Right lobe of liver (tissue), 6 donors: Measurements from ENCODE around the gene RAB14. TPM values are rescaled to one million over a fixed set of nuclear protein-coding genes. Genes with fewer than 3 reads are reported as not detected.
A peak's percentile ranks its signal among the peaks of the same experiment; 100 is the strongest.

ENCODE experiments used
- ATAC-seq, 4 donors: fragments of 200-7000 bp; cut with Tn5 transposase; one replicate each; pipeline ENCODE4 v1.9.1; 2020; ENCODE audit warnings: mild to moderate bottlenecking in 4 of 4, moderate library complexity in 4 of 4
- DNase-seq, 3 donors: peaks; one replicate each; pipeline ENCODE4 v3.0.0-alpha.2; 2020
- H3K27ac ChIP-seq, 3 donors: fragments of 200-600 bp; one replicate each; pipeline ENCODE4 v1.8.0; 2022
- H3K27me3 ChIP-seq, 2 donors: fragments of 200-600 bp; one replicate each; pipeline ENCODE4 v1.8.0; 2022
- H3K36me3 ChIP-seq, 4 donors: fragments of 200-600 bp; sonication (generic) in 1 of 4; one replicate each; pipeline versions ENCODE4 v1.5.1 to v1.8.0; 2017 to 2022; ENCODE audit warnings: control low read depth in 1 of 4
- H3K4me1 ChIP-seq, 4 donors: fragments of 200-600 bp; sonication (generic) in 1 of 4; one replicate each; pipeline versions ENCODE4 v1.5.1 to v1.8.0; 2017 to 2022; ENCODE audit warnings: control low read depth in 1 of 4
- H3K4me3 ChIP-seq, 3 donors: fragments of 200-600 bp; one replicate each; pipeline ENCODE4 v1.8.0; 2022
- H3K9me3 ChIP-seq, 4 donors: fragments of 200-600 bp; sonication (generic) in 1 of 4; one replicate each; pipeline versions ENCODE4 v1.5.1 to v1.8.0; 2017 to 2022; ENCODE audit warnings: control low read depth in 1 of 4
- POLR2A ChIP-seq: fragments of 450-650 bp; IDR thresholded peaks from one replicate; pipeline ENCODE4 v1.6.1; 2017; ENCODE audit warnings: antibody characterized with exemption, mild to moderate bottlenecking
- WGBS: methylation state at CpG from one replicate; pipeline ENCODE4 v1.1.6; 2018; ENCODE audit warnings: low coverage, low lambda C conversion rate; ENCODE audit not compliant: insufficient coverage; ENCODE audit errors: missing lambda C conversion rate; 5-methylcytosine and 5-hydroxymethylcytosine counted together
- intact Hi-C, 2 donors: fragments of 100-400 bp; cut with DNase I; formaldehyde crosslinking; loops; one replicate each; pipeline versions ENCODE4 v1.11.2 to v1.14.1; 2022
- total RNA-seq, 6 experiments: library from RNA; depleted of rRNA in 2 of 6; stranded (reverse); fragments of >200 nt in 2 of 6; fragmentation: NEBNext Ultra II Directional in 3 of 6; extraction: Animal tissue kit (Norgen Biotek cat#: 25700) in 3 of 6; gene quantifications; one replicate each; pipeline versions ENCODE4 v1.1.0 to v1.2.4, GENCODE V29; 2016 to 2023
- TF ChIP-seq, protein P1 (sequence below), 4 donors: fragments of 200-600 bp in 3 of 4; fragments of 450-650 bp in 1 of 4; IDR thresholded peaks; one replicate each; pipeline versions ENCODE4 v1.5.1 to v1.8.0; 2016 to 2022; ENCODE audit warnings: antibody characterized with exemption in 4 of 4, mild to moderate bottlenecking in 2 of 4
- donor health status: DM: no; HTN: yes; CAD: no.
- donor health status: DM: no; HTN: no; CAD: no.
- donor health status: DM: no; HTN: no; CAD: no.
- donor health status: DM: no; HTN: yes; CAD: no.
- donor health status: DM: no; HTN: yes; CAD: no.

The RAB14 gene
- total RNA-seq, 6 experiments from 2014 or later, result 29.0 to 65.1 (median 53.5) TPM

DNA sequence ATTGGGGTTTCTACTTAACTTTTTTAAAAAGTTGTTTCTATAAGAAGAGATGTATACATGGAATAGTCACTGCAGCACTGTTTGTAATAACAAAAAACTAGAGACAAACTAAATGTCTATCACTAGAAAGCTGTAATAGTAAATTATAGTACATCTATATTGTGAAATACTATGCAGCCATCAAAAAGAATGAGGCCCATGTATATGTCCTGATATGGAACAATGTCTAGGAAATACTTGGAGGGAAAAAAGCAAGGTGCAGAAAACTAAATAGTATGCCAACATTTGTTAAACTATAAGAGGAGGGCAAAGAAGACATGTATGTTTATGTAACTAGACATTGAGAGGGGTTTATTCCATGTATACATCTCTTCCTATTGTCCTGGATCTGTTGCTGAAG lies 2.9 kb upstream of the RAB14 start:
- H3K27me3 ChIP-seq, result no peaks in the 10 kb centered on the region
- DNase-seq, result no peak
- no peak for ATAC-seq
- H3K9me3 ChIP-seq, result no peaks in the 10 kb centered on the region
- no peak overlapping the region for H3K4me3 ChIP-seq
- TF ChIP-seq, protein P1, sequence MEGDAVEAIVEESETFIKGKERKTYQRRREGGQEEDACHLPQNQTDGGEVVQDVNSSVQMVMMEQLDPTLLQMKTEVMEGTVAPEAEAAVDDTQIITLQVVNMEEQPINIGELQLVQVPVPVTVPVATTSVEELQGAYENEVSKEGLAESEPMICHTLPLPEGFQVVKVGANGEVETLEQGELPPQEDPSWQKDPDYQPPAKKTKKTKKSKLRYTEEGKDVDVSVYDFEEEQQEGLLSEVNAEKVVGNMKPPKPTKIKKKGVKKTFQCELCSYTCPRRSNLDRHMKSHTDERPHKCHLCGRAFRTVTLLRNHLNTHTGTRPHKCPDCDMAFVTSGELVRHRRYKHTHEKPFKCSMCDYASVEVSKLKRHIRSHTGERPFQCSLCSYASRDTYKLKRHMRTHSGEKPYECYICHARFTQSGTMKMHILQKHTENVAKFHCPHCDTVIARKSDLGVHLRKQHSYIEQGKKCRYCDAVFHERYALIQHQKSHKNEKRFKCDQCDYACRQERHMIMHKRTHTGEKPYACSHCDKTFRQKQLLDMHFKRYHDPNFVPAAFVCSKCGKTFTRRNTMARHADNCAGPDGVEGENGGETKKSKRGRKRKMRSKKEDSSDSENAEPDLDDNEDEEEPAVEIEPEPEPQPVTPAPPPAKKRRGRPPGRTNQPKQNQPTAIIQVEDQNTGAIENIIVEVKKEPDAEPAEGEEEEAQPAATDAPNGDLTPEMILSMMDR (IDR thresholded peaks at IDR 0.05), result no peak
- no peak for TF ChIP-seq POLR2A
- H3K27ac ChIP-seq, result no peak overlapping the region
- no peaks in the 10 kb centered on the region for H3K36me3 ChIP-seq
- H3K4me1 ChIP-seq, result peaks cover 0 to 5% (median 0%) of the 10 kb centered on the region in 4 donors
- intact Hi-C loops, result no loop called here

DNA sequence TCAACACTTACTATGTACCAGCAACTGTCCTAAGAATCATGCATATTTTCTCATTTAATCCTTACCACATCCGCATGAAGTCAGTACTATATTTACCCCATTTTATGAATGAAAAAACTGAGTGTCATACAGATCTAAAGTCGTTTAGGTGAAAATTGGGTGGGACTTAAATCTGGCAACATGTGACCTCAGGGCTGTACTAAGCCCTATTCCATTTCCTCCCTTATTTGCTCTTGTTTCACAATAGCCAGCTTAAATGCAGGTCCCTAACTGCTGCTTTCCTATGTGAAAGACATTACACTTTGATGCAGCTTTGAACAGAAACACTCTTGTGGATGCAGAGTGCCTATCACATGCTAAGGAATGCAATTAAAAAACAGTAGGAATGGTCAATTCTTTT lies 2.5 kb upstream of the RAB14 start:
- Histone ChIP-seq H3K27me3 (no peaks in the 10 kb centered on the region), H3K36me3 (no peaks in the 10 kb centered on the region), H3K4me1 (peaks cover 0 to 5% (median 2%) of the 10 kb centered on the region in 4 donors), H3K27ac (no peak overlapping the region), H3K4me3 (no peak overlapping the region), H3K9me3 (no peaks in the 10 kb centered on the region)
- 52% methylated on average over 2 of the region's 2 CpGs for WGBS
- intact Hi-C loops, result no loop called here
- TF ChIP-seq, protein P1 (IDR thresholded peaks at IDR 0.05), result no peak
- TF ChIP-seq POLR2A, result no peak
- ATAC-seq (no peak), DNase-seq (no peak)

DNA sequence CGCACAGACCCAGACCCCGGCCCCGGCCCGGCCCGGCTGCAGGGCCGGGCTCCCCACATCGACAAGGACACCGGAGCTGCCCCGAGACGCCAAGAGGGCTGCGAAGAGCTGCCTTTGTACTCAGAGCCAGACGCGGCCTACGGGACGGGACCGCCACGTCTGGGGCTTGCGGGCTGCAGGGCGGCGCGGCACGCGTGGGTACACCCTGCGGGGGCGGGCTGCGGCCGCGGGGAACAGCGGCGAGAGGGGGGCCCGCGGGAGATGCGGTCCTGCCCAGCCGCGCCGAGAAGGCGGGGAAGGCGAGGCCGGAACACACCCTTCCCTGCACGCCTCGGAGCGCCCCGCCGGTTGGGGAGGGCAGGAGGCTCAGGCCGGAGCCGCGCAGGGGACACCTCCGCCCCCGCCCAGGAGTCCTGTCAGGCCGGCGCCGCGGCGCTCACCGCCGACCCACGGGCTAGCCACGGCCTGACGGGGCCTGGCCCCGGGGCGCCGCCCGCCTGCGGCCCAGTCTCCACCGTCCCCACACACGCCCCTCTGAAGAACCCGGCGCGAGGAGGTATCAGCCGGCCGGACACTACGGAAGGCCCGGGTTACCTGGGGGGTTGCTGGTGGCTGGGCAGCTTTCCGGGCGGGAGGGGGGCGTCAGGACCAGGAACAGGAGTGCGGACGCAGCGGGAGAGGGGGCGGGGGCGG lies 478 bp downstream of the RAB14 start:
- H3K27me3 ChIP-seq, result no peaks in the 10 kb centered on the region
- H3K4me3 ChIP-seq, result peak overlapping the region; percentile 67 to 82 (median 79)
- intact Hi-C loops, result no loop called here
- no peaks in the 10 kb centered on the region for H3K36me3 ChIP-seq
- peak overlapping the region; percentile 89 to 92 (median 91) for H3K27ac ChIP-seq
- no peak for TF ChIP-seq POLR2A
- TF ChIP-seq, protein P1 (IDR thresholded peaks at IDR 0.05), result no peak
- peaks cover 0 to 32% (median 8%) of the 10 kb centered on the region in 4 donors for H3K4me1 ChIP-seq
- WGBS, result 0% methylated on average over 3 of the region's 81 CpGs
- ATAC-seq, result peak; percentile 35 to 58 (median 46)
- H3K9me3 ChIP-seq, result no peaks in the 10 kb centered on the region
- DNase-seq, result peak in 2 of 3 donors; percentile 54 to 63

DNA sequence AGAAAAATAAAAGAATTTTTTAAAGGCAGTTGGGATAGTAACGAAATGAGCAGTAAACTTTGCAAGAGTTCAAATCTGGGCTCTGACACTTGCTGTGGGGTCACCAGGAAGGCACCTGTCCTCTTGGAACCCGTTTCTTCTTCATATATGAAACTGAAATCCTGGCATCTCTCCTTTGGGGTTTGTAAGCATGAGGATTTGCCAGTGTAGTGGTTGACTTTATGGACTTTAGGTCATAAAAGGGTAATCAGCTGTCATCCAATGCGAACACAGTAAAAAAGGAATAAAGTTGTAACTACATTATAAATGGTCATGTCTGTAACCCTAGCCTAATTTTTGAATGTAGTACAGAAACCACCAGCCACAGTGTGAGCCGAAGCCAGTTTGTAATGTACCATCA lies 1.3 kb downstream of the RAB14 start:
- WGBS, result 4% methylated on average over 4 of the region's 4 CpGs
- no peaks in the 10 kb centered on the region for H3K9me3 ChIP-seq
- peaks cover 0 to 41% (median 12%) of the 10 kb centered on the region in 4 donors for H3K4me1 ChIP-seq
- peak overlapping the region; percentile 67 to 82 (median 79) for H3K4me3 ChIP-seq
- no peak for DNase-seq
- peak overlapping the region; percentile 89 to 92 (median 91) for H3K27ac ChIP-seq
- H3K27me3 ChIP-seq, result no peaks in the 10 kb centered on the region
- intact Hi-C loops, result no loop called here
- TF ChIP-seq, protein P1 (IDR thresholded peaks at IDR 0.05), result no peak
- TF ChIP-seq POLR2A, result no peak
- no peaks in the 10 kb centered on the region for H3K36me3 ChIP-seq
- no peak for ATAC-seq
